Left lung (tissue), 10 donors: Measurements from ENCODE around the gene KRT15. TPM values are rescaled to one million over a fixed set of nuclear protein-coding genes. Genes with fewer than 3 reads are reported as not detected.

Experiments used
- ATAC-seq: fragments of 200-7000 bp; cut with Tn5 transposase; one replicate; pipeline ENCODE4 v1.9.1; 2020; ENCODE audit warnings: moderate library complexity
- DNase-seq, 4 donors: peaks; one replicate each; pipeline ENCODE4 v3.0.0-alpha.2; 2013 to 2020
- H3K27ac ChIP-seq, 2 donors: fragments of 200-600 bp; sonication (generic) in 1 of 2; one replicate each; pipeline versions ENCODE4 v1.5.0 to v1.8.0; 2020 to 2021
- H3K27me3 ChIP-seq, 2 donors: fragments of 200-600 bp; sonication (generic) in 1 of 2; one replicate each; pipeline versions ENCODE4 v1.5.0 to v1.8.0; 2020 to 2021
- H3K36me3 ChIP-seq, 2 donors: fragments of 200-600 bp; sonication (generic) in 1 of 2; one replicate each; pipeline versions ENCODE4 v1.5.0 to v1.8.0; 2020 to 2021
- H3K4me1 ChIP-seq, 2 donors: fragments of 200-600 bp; one replicate each; pipeline ENCODE4 v1.8.0; 2021
- H3K4me3 ChIP-seq, 2 donors: fragments of 200-600 bp; sonication (generic) in 1 of 2; one replicate each; pipeline versions ENCODE4 v1.5.0 to v1.8.0; 2020 to 2021; ENCODE audit warnings: mild to moderate bottlenecking in 1 of 2
- H3K9me3 ChIP-seq, 2 donors: fragments of 200-600 bp; sonication (generic) in 1 of 2; one replicate each; pipeline versions ENCODE4 v1.5.0 to v1.8.0; 2020 to 2021
- CTCF ChIP-seq, 2 donors: fragments of 200-600 bp; sonication (generic) in 1 of 2; IDR thresholded peaks; one replicate each; pipeline versions ENCODE4 v1.5.0 to v1.8.0; 2021; ENCODE audit warnings: antibody characterized with exemption in 2 of 2
- intact Hi-C, 2 donors: fragments of 100-400 bp; cut with DNase I; formaldehyde crosslinking; loops; one replicate each; pipeline versions ENCODE4 v1.11.2 to v1.14.2; 2022
- polyA plus RNA-seq, 6 donors: library from polyadenylated mRNA; unstranded; fragments of 120-200 nt; gene quantifications; one replicate each; pipeline ENCODE4 v1.2.1, GENCODE V29; 2013; ENCODE audit not compliant: insufficient read length in 6 of 6
- total RNA-seq, 2 donors: library from RNA; stranded (reverse); fragmentation: NEBNext Ultra II Directional; extraction: Animal tissue kit (Norgen Biotek cat#: 25700); gene quantifications; one replicate each; pipeline ENCODE4 v1.2.1, GENCODE V29; 2021
- donor health status: DM: no; HTN: yes; CAD: no.
- donor health status: DM: no; HTN: no; CAD: no.

The KRT15 gene
- total and polyA plus RNA-seq, 8 donors: 1.3 to 27.8 (median 2.3) TPM

GRCh38 chr17:41483531-41483930, 35.2 kb downstream of the KRT15 start:
- no peak for ATAC-seq
- no peak for DNase-seq

GRCh38 chr17:41481036-41481435, 37.7 kb downstream of the KRT15 start, which contains the start of gene KRT35:
Gene KRT35 (minus strand): TSS chr17:41481151. CDS start chr17:41481097, 54 bp downstream.
- no peak for DNase-seq
- Histone ChIP-seq H3K27me3 (peaks cover 0 to under 1% of the 10 kb centered on the region in 2 donors), H3K27ac (no peak within 1 kb of the TSS), H3K4me1 (no peaks in the 10 kb centered on the region), H3K36me3 (no peaks in the 10 kb centered on the region), H3K9me3 (no peaks in the 10 kb centered on the region), H3K4me3 (no peak within 1 kb of the TSS)
- intact Hi-C loops: no loop called here
- no peak for ATAC-seq
- TF ChIP-seq CTCF (IDR thresholded peaks at IDR 0.05): no peak

More at GRCh38 chr17:41483531-41483930, 35.2 kb downstream of the KRT15 start:
- Histone ChIP-seq H3K36me3 (no peaks in the 10 kb centered on the region), H3K27me3 (peaks cover 0 to 12% of the 10 kb centered on the region in 2 donors), H3K27ac (no peak overlapping the region), H3K4me1 (no peaks in the 10 kb centered on the region), H3K4me3 (no peak overlapping the region), H3K9me3 (no peaks in the 10 kb centered on the region)
- intact Hi-C loops: no loop called here
- no peak for TF ChIP-seq CTCF (IDR thresholded peaks at IDR 0.05)

GRCh38 chr17:41480581-41480980, 38.1 kb downstream of the KRT15 start:
- ATAC-seq (no peak), DNase-seq (no peak)
- intact Hi-C loops: no loop called here
- no peaks in the 10 kb centered on the region for H3K27me3 ChIP-seq
- no peaks in the 10 kb centered on the region for H3K4me1 ChIP-seq
- no peaks in the 10 kb centered on the region for H3K9me3 ChIP-seq
- no peaks in the 10 kb centered on the region for H3K36me3 ChIP-seq
- H3K4me3 ChIP-seq: no peak overlapping the region
- no peak for TF ChIP-seq CTCF (IDR thresholded peaks at IDR 0.05)
- H3K27ac ChIP-seq: no peak overlapping the region

- no peak for DNase-seq
- ATAC-seq: no peak
- Histone ChIP-seq H3K36me3 (no peaks in the 10 kb centered on the region), H3K9me3 (no peaks in the 10 kb centered on the region), H3K27ac (no peak overlapping the region), H3K4me3 (no peak overlapping the region), H3K4me1 (no peaks in the 10 kb centered on the region), H3K27me3 (no peaks in the 10 kb centered on the region)
- TF ChIP-seq CTCF (IDR thresholded peaks at IDR 0.05): no peak
- intact Hi-C loops: no loop called here
These were observed 38.6 kb downstream of the KRT15 start for GRCh38 chr17:41480136-41480535.

GRCh38 chr17:41478237-41478636, 40.5 kb downstream of the KRT15 start:
- ATAC-seq (no peak), DNase-seq (no peak)
- H3K36me3 ChIP-seq: no peaks in the 10 kb centered on the region
- no peak for TF ChIP-seq CTCF (IDR thresholded peaks at IDR 0.05)
- no peaks in the 10 kb centered on the region for H3K27me3 ChIP-seq
- no peak overlapping the region for H3K27ac ChIP-seq
- H3K4me1 ChIP-seq: no peaks in the 10 kb centered on the region
- H3K9me3 ChIP-seq: no peaks in the 10 kb centered on the region
- no peak overlapping the region for H3K4me3 ChIP-seq
- intact Hi-C loops: no loop called here
